SJCRH30 (cell line): Measurements from ENCODE around the gene TTC39A. TPM values are rescaled to one million over a fixed set of nuclear protein-coding genes. Genes with fewer than 3 reads are reported as not detected.
A peak's percentile ranks its signal among the peaks of the same experiment; 100 is the strongest.

Experiments
- DNase-seq, 2 experiments: peaks; one replicate each; pipeline ENCODE4 v3.0.0-alpha.2; 2015 to 2020
- H3K27ac ChIP-seq: fragments of 250-450 bp; sonication (Bioruptor Pico); 2 replicates; pipeline ENCODE4 v1.5.1; 2020; ENCODE audit warnings: mild to moderate bottlenecking, moderate library complexity
- H3K27me3 ChIP-seq: fragments of 250-450 bp; sonication (Bioruptor Pico); 2 replicates; pipeline ENCODE4 v1.5.1; 2020; ENCODE audit warnings: mild to moderate bottlenecking, moderate library complexity
- H3K36me3 ChIP-seq: fragments of 250-450 bp; sonication (Bioruptor Pico); 2 replicates; pipeline ENCODE4 v1.5.1; 2020; ENCODE audit warnings: mild to moderate bottlenecking, moderate library complexity
- H3K4me1 ChIP-seq: fragments of 250-450 bp; sonication (Bioruptor Pico); 2 replicates; pipeline ENCODE4 v1.5.1; 2020; ENCODE audit warnings: mild to moderate bottlenecking, moderate library complexity
- H3K4me3 ChIP-seq: fragments of 250-450 bp; sonication (Bioruptor Pico); 2 replicates; pipeline ENCODE4 v1.5.1; 2020; ENCODE audit warnings: mild to moderate bottlenecking, moderate library complexity
- H3K9me3 ChIP-seq: fragments of 250-450 bp; sonication (Bioruptor Pico); replicated peaks from 2 replicates; pipeline ENCODE4 v1.5.1; 2020; ENCODE audit warnings: mild to moderate bottlenecking, moderate library complexity
- total RNA-seq: library from RNA; depleted of rRNA; stranded (reverse); fragments of >200 nt; shearing (Covaris generic); gene quantifications from 2 replicates; pipeline ENCODE4 v1.2.3, GENCODE V29; 2014; rRNA removed

TTC39A gene
- total RNA-seq, result 0.14 and 0.73 TPM in 2 replicates

GRCh38 chr1:51330331-51331201, at the start of gene TTC39A:
TTC39A (minus strand) TSS chr1:51330562; CDS start chr1:51330477, 85 bp downstream.
- Histone ChIP-seq H3K9me3 (no peaks in the 10 kb centered on the region), H3K27me3 (no peaks in the 10 kb centered on the region), H3K36me3 (no peaks in the 10 kb centered on the region), H3K4me3 (peak within 1 kb of the TSS; percentile 47), H3K27ac (no peak within 1 kb of the TSS), H3K4me1 (peaks cover 11% of the 10 kb centered on the region)
- no peak for DNase-seq

- H3K27me3 ChIP-seq, result no peaks in the 10 kb centered on the region
- no peaks in the 10 kb centered on the region for H3K9me3 ChIP-seq
- no peak for DNase-seq
- H3K27ac ChIP-seq, result no peak overlapping the region
- no peaks in the 10 kb centered on the region for H3K4me1 ChIP-seq
- H3K4me3 ChIP-seq, result no peak overlapping the region
- peaks cover 16% of the 10 kb centered on the region for H3K36me3 ChIP-seq
Observed at GRCh38 chr1:51378871-51379270, 48.5 kb upstream of the TTC39A start.

GRCh38 chr1:51373898-51374297, 43.5 kb upstream of the TTC39A start:
- Histone ChIP-seq H3K36me3 (peaks cover 14% of the 10 kb centered on the region), H3K9me3 (no peaks in the 10 kb centered on the region), H3K27ac (no peak overlapping the region), H3K27me3 (no peaks in the 10 kb centered on the region), H3K4me1 (no peaks in the 10 kb centered on the region; the same call in 1 of the 2 replicates), H3K4me3 (no peak overlapping the region)
- DNase-seq, result no peak

GRCh38 chr1:51372561-51372960, 42.2 kb upstream of the TTC39A start:
- Histone ChIP-seq H3K27me3 (no peaks in the 10 kb centered on the region), H3K4me1 (no peaks in the 10 kb centered on the region; the same call in 1 of the 2 replicates), H3K9me3 (no peaks in the 10 kb centered on the region), H3K27ac (no peak overlapping the region), H3K36me3 (peaks cover 9% of the 10 kb centered on the region), H3K4me3 (no peak overlapping the region)
- DNase-seq, result peak; percentile 10 to 42

- DNase-seq, result no peak
- peaks cover 9% of the 10 kb centered on the region for H3K36me3 ChIP-seq
- no peaks in the 10 kb centered on the region for H3K27me3 ChIP-seq
- no peaks in the 10 kb centered on the region; the same call in 1 of the 2 replicates for H3K4me1 ChIP-seq
- no peak overlapping the region for H3K4me3 ChIP-seq
- no peak overlapping the region for H3K27ac ChIP-seq
- no peaks in the 10 kb centered on the region for H3K9me3 ChIP-seq
Observed at GRCh38 chr1:51369171-51369570, 38.8 kb upstream of the TTC39A start.

- H3K9me3 ChIP-seq, result no peaks in the 10 kb centered on the region
- H3K27me3 ChIP-seq, result no peaks in the 10 kb centered on the region
- H3K4me1 ChIP-seq, result no peaks in the 10 kb centered on the region
- DNase-seq, result no peak
- no peak overlapping the region for H3K27ac ChIP-seq
- peaks cover 3% of the 10 kb centered on the region for H3K36me3 ChIP-seq
- H3K4me3 ChIP-seq, result no peak overlapping the region
Observed at GRCh38 chr1:51365774-51366173, 35.4 kb upstream of the TTC39A start.

- Histone ChIP-seq H3K4me1 (no peaks in the 10 kb centered on the region), H3K9me3 (no peaks in the 10 kb centered on the region), H3K4me3 (no peak overlapping the region), H3K36me3 (peaks cover 7% of the 10 kb centered on the region), H3K27me3 (no peaks in the 10 kb centered on the region), H3K27ac (no peak overlapping the region)
- DNase-seq, result no peak
Observed at GRCh38 chr1:51359879-51360278, 29.5 kb upstream of the TTC39A start.

- H3K9me3 ChIP-seq, result no peaks in the 10 kb centered on the region
Observed at GRCh38 chr1:51355382-51355781, 25.0 kb upstream of the TTC39A start.

GRCh38 chr1:51354416-51354815, 24.1 kb upstream of the TTC39A start:
- Histone ChIP-seq H3K9me3 (no peaks in the 10 kb centered on the region), H3K4me1 (no peaks in the 10 kb centered on the region), H3K27ac (no peak overlapping the region), H3K27me3 (no peaks in the 10 kb centered on the region), H3K36me3 (peaks cover 7% of the 10 kb centered on the region; the same call in 1 of the 2 replicates), H3K4me3 (no peak overlapping the region)
- no peak for DNase-seq

More at GRCh38 chr1:51355382-51355781, 25.0 kb upstream of the TTC39A start:
- peaks cover 7% of the 10 kb centered on the region; the same call in 1 of the 2 replicates for H3K36me3 ChIP-seq
- no peaks in the 10 kb centered on the region for H3K27me3 ChIP-seq
- H3K27ac ChIP-seq, result no peak overlapping the region
- DNase-seq, result no peak
- no peak overlapping the region for H3K4me3 ChIP-seq
- H3K4me1 ChIP-seq, result no peaks in the 10 kb centered on the region

GRCh38 chr1:51351907-51352306, 21.5 kb upstream of the TTC39A start:
- H3K4me1 ChIP-seq, result no peaks in the 10 kb centered on the region
- H3K36me3 ChIP-seq, result peaks cover 5% of the 10 kb centered on the region; the same call in 1 of the 2 replicates
- DNase-seq, result no peak
- H3K27me3 ChIP-seq, result no peaks in the 10 kb centered on the region
- H3K27ac ChIP-seq, result no peak overlapping the region
- H3K4me3 ChIP-seq, result no peak overlapping the region
- no peaks in the 10 kb centered on the region for H3K9me3 ChIP-seq

GRCh38 chr1:51349862-51350261, 19.5 kb upstream of the TTC39A start:
- H3K36me3 ChIP-seq, result peaks cover 5% of the 10 kb centered on the region; the same call in 1 of the 2 replicates
- H3K4me1 ChIP-seq, result no peaks in the 10 kb centered on the region
- no peaks in the 10 kb centered on the region for H3K9me3 ChIP-seq
- H3K4me3 ChIP-seq, result no peak overlapping the region
- DNase-seq, result no peak
- no peak overlapping the region for H3K27ac ChIP-seq
- H3K27me3 ChIP-seq, result no peaks in the 10 kb centered on the region

GRCh38 chr1:51348147-51348527, 17.8 kb upstream of the TTC39A start:
- no peaks in the 10 kb centered on the region for H3K4me1 ChIP-seq
- H3K9me3 ChIP-seq, result no peaks in the 10 kb centered on the region
- no peak overlapping the region for H3K27ac ChIP-seq
- H3K36me3 ChIP-seq, result peaks cover 3% of the 10 kb centered on the region; the same call in 1 of the 2 replicates
- H3K27me3 ChIP-seq, result no peaks in the 10 kb centered on the region
- DNase-seq, result no peak
- H3K4me3 ChIP-seq, result no peak overlapping the region

GRCh38 chr1:51347398-51348146, 17.2 kb upstream of the TTC39A start:
- Histone ChIP-seq H3K4me1 (no peaks in the 10 kb centered on the region), H3K27me3 (no peaks in the 10 kb centered on the region), H3K27ac (no peak overlapping the region), H3K4me3 (no peak overlapping the region), H3K36me3 (peaks cover 3% of the 10 kb centered on the region; the same call in 1 of the 2 replicates), H3K9me3 (no peaks in the 10 kb centered on the region)
- DNase-seq, result no peak

- H3K4me1 ChIP-seq, result no peaks in the 10 kb centered on the region
- H3K36me3 ChIP-seq, result no peaks in the 10 kb centered on the region
- H3K27me3 ChIP-seq, result no peaks in the 10 kb centered on the region
- DNase-seq, result no peak
- H3K4me3 ChIP-seq, result no peak overlapping the region
- no peaks in the 10 kb centered on the region for H3K9me3 ChIP-seq
- H3K27ac ChIP-seq, result no peak overlapping the region
Observed at GRCh38 chr1:51346086-51346942, 16.0 kb upstream of the TTC39A start.
